DOHH2 (cell line): ENCODE measurements around the gene MLST8.

Experiments
- H3F3A ChIP-seq: fragments of 200-600 bp; sonication (generic), shearing (Covaris generic); 2 replicates; pipeline ENCODE4 v1.6.0; 2016; ENCODE audit warnings: antibody characterized with exemption, mild to moderate bottlenecking; ENCODE audit not compliant: control insufficient read depth, insufficient read depth
- H3K27ac ChIP-seq: fragments of 200-600 bp; sonication (generic); 2 replicates; pipeline ENCODE4 v1.5.1; 2014; ENCODE audit warnings: low read depth, mild to moderate bottlenecking, low read length, moderate library complexity
- H3K27me3 ChIP-seq: fragments of 200-600 bp; sonication (generic); 2 replicates; pipeline ENCODE4 v1.6.1; 2014; ENCODE audit warnings: mild to moderate bottlenecking, low read length, mixed read lengths; ENCODE audit not compliant: control insufficient read depth
- H3K36me3 ChIP-seq: fragments of 200-600 bp; sonication (generic); 2 replicates; pipeline ENCODE4 v1.6.1; 2014; ENCODE audit warnings: mild to moderate bottlenecking, low read length, moderate library complexity, mixed read lengths; ENCODE audit not compliant: control insufficient read depth
- H3K4me1 ChIP-seq: fragments of 200-600 bp; sonication (generic); 2 replicates; pipeline ENCODE4 v1.6.1; 2014; ENCODE audit warnings: mild to moderate bottlenecking, low read length, mixed read lengths; ENCODE audit not compliant: control insufficient read depth
- H3K4me2 ChIP-seq: fragments of 200-600 bp; sonication (generic); 2 replicates; pipeline ENCODE4 v1.6.0; 2014; ENCODE audit warnings: mild to moderate bottlenecking, low read length, moderate library complexity
- H3K4me3 ChIP-seq: fragments of 200-600 bp; sonication (generic); 2 replicates; pipeline ENCODE4 v1.5.1; 2014; ENCODE audit warnings: mild to moderate bottlenecking, low read length, mixed read lengths
- H3K79me2 ChIP-seq: fragments of 200-600 bp; sonication (generic); 2 replicates; pipeline ENCODE4 v1.6.1; 2014; ENCODE audit warnings: mild to moderate bottlenecking, low read length, mixed read lengths; ENCODE audit not compliant: control insufficient read depth
- H3K9me2 ChIP-seq: fragments of 200-600 bp; sonication (generic); replicated peaks from 2 replicates; pipeline ENCODE4 v1.6.1; 2014; ENCODE audit warnings: mild to moderate bottlenecking, low read length, mixed read lengths; ENCODE audit not compliant: control insufficient read depth
- H3K9me3 ChIP-seq: fragments of 200-600 bp; sonication (generic); 2 replicates; pipeline ENCODE4 v1.6.1; 2014; ENCODE audit warnings: antibody characterized with exemption, low read length, mixed read lengths; ENCODE audit not compliant: control insufficient read depth, insufficient read depth
- H4K20me1 ChIP-seq: fragments of 200-600 bp; sonication (generic); 2 replicates; pipeline ENCODE4 v1.6.0; 2014; ENCODE audit warnings: low read depth, mild to moderate bottlenecking, antibody characterized with exemption, low read length, moderate library complexity; ENCODE audit not compliant: control insufficient read depth, insufficient read depth
- CTCF ChIP-seq: fragments of 200-600 bp; sonication (generic); IDR thresholded peaks from one replicate; pipeline ENCODE4 v1.5.1; 2014; ENCODE audit warnings: antibody characterized with exemption, mild to moderate bottlenecking, low read depth, low read length; ENCODE audit not compliant: poor library complexity, severe bottlenecking
- EZH2phosphoT487 ChIP-seq: fragments of 200-600 bp; sonication (generic); IDR thresholded peaks from 2 replicates; pipeline ENCODE4 v1.6.1; 2017; ENCODE audit warnings: borderline replicate concordance, mild to moderate bottlenecking, antibody characterized with exemption, low read length, moderate library complexity, mixed read lengths

MLST8 gene

GRCh38 chr16:2183671-2184070 lies 21.6 kb upstream of the MLST8 start:
- Histone ChIP-seq H3K27me3 (no peaks in the 10 kb centered on the region), H4K20me1 (no peaks in the 10 kb centered on the region), H3K36me3 (peaks cover 7% of the 10 kb centered on the region; the same call in 1 of the 2 replicates), H3K79me2 (no peaks in the 10 kb centered on the region), H3K9me3 (no peaks in the 10 kb centered on the region), H3K27ac (no peak overlapping the region), H3K4me1 (0 out of 2 replicates have a peak, but pooled peaks cover 2% of the 10 kb centered on the region), H3K4me3 (no peak overlapping the region), H3K9me2 (no peaks in the 10 kb centered on the region), H3K4me2 (no peak overlapping the region), H3F3A (no peaks in the 10 kb centered on the region)
- TF ChIP-seq EZH2phosphoT487 (no peak), CTCF (no peak)

GRCh38 chr16:2184346-2184745 lies 20.9 kb upstream of the MLST8 start:
- Histone ChIP-seq H3K4me1 (0 out of 2 replicates have a peak, but pooled peaks cover 2% of the 10 kb centered on the region), H3K36me3 (peaks cover 7% of the 10 kb centered on the region; the same call in 1 of the 2 replicates), H3K4me3 (no peak overlapping the region), H3K4me2 (no peak overlapping the region), H3K79me2 (no peaks in the 10 kb centered on the region), H3K9me3 (no peaks in the 10 kb centered on the region), H4K20me1 (no peaks in the 10 kb centered on the region), H3F3A (no peaks in the 10 kb centered on the region), H3K9me2 (no peaks in the 10 kb centered on the region), H3K27me3 (no peaks in the 10 kb centered on the region), H3K27ac (no peak overlapping the region)
- TF ChIP-seq CTCF, result no peak
- TF ChIP-seq EZH2phosphoT487, result no peak

GRCh38 chr16:2184962-2185361 lies 20.3 kb upstream of the MLST8 start:
- Histone ChIP-seq H3K4me2 (no peak overlapping the region), H3K36me3 (peaks cover 7% of the 10 kb centered on the region; the same call in 1 of the 2 replicates), H3K4me1 (0 out of 2 replicates have a peak, but pooled peaks cover 2% of the 10 kb centered on the region), H3K9me2 (no peaks in the 10 kb centered on the region), H3K27me3 (no peaks in the 10 kb centered on the region), H3K79me2 (no peaks in the 10 kb centered on the region), H3K27ac (no peak overlapping the region), H3F3A (no peaks in the 10 kb centered on the region), H3K9me3 (no peaks in the 10 kb centered on the region), H4K20me1 (no peaks in the 10 kb centered on the region), H3K4me3 (no peak overlapping the region)
- TF ChIP-seq CTCF (no peak), EZH2phosphoT487 (no peak)
